ENCODE results near the gene SERBP1.

The SERBP1 gene

DNA sequence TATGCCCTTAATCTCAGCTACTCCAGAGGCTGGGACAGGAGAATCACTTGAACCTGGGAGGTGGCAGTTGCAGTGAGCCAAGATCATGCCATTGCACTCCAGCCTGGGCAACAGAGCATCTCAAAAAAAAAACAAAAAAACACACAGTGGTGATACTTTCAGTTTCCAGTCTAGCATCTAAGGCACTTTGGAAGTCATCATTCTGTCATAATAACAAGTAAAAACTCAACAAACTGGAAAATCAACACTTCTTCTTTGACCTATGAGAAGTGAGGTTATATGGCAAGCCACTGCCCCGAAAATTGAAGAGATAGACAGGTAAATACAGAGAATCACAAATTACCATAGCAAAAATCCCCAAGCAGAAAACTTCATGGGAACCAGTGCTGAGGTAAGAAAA lies 70.6 kb downstream of the SERBP1 start:
- no peak for ATAC-seq
- no peak for DNase-seq
